ENCODE measurements around the gene AKR7A2. TPM values are rescaled to one million over a fixed set of nuclear protein-coding genes. Genes with fewer than 3 reads are reported as not detected.
"Not testable (repeated sequence)": the region's sequence is repeated elsewhere in the genome, so short reads cannot be mapped to it uniquely, and the experiment has no call there.

AKR7A2 gene
- polyA plus RNA-seq, 3 donors: 66.5 to 97.1 (median 94.6) TPM

GRCh38 chr1:19256301-19256700, 55.6 kb downstream of the AKR7A2 start:
- DNase-seq (ENCODE audit: extremely low read depth in 1 of 11, low read depth in 9 of 11, low spot score in 4 of 11): not testable (repeated sequence)

- no peak for DNase-seq (ENCODE audit: extremely low read depth in 1 of 11, low read depth in 9 of 11, low spot score in 4 of 11)
Measured at GRCh38 chr1:19255288-19255687, 56.7 kb downstream of the AKR7A2 start.

- DNase-seq (ENCODE audit: extremely low read depth in 1 of 11, low read depth in 9 of 11, low spot score in 4 of 11): no peak
Measured at GRCh38 chr1:19254416-19254815, 57.5 kb downstream of the AKR7A2 start.

Other genes starting within 250 kb of the AKR7A2 start
- 100 to 1,000 TPM; 109 to 149 (median 124) TPM for gene UBR4, start 101.9 kb downstream of the AKR7A2 start, polyA plus RNA-seq (ENCODE audit: insufficient read length in 3 of 3)
- gene EMC1, start 60.6 kb downstream of the AKR7A2 start, polyA plus RNA-seq (ENCODE audit: insufficient read length in 3 of 3): 10 to 100 TPM; 47.9 to 51.9 (median 50.9) TPM
- gene MRTO4, start 60.3 kb downstream of the AKR7A2 start, polyA plus RNA-seq (ENCODE audit: insufficient read length in 3 of 3): 10 to 100 TPM; 29.5 to 31.2 (median 30.6) TPM
- 1 to 10 TPM; 1.3 to 3.2 (median 1.5) TPM for gene AKR7A3, start 23.4 kb downstream of the AKR7A2 start, polyA plus RNA-seq (ENCODE audit: insufficient read length in 3 of 3)
- gene SLC66A1, start 182 bp upstream of the AKR7A2 start, polyA plus RNA-seq (ENCODE audit: insufficient read length in 3 of 3): 10 to 100 TPM; 10.1 to 16.8 (median 15.7) TPM
- gene CAPZB, start 173.4 kb upstream of the AKR7A2 start, polyA plus RNA-seq (ENCODE audit: insufficient read length in 3 of 3): 100 to 1,000 TPM; 229 to 280 (median 234) TPM